HepG2 (cell line): ENCODE results near the gene IDH3G. TPM values are rescaled to one million over a fixed set of nuclear protein-coding genes. Genes with fewer than 3 reads are reported as not detected.

Experiments
- ATAC-seq: fragments of 200-7000 bp; cut with Tn5 transposase; 3 replicates; pipeline ENCODE4 v1.9.1; 2020; ENCODE audit warnings: mild to moderate bottlenecking, moderate library complexity
- BruUV-seq: library from RNA; stranded (reverse); fragments of 400-500 nt; replicated peaks from 2 replicates; lab custom pipeline; 2021; lab: Mats Ljungman, UMichigan
- CTCF ChIA-PET: fragments of 300-600 bp; formaldehyde crosslinking; extraction: SDS; loops from one replicate; lab custom pipeline; 2021; ENCODE audit warnings: low total read pairs, inconsistent platforms, low intra/inter-chr PET ratio; lab: Yijun Ruan, JAX
- POLR2A ChIA-PET: fragments of 350-600 bp; sonication (Branson Sonifier 250); formaldehyde crosslinking; loops from one replicate; lab custom pipeline; 2020; ENCODE audit warnings: antibody characterized with exemption, inconsistent platforms; lab: Yijun Ruan, JAX
- DNase-seq: peaks from one replicate; pipeline ENCODE4 v3.0.0-alpha.2; 2015; ENCODE audit warnings: low spot score
- FAIRE-seq: peaks from 3 replicates; lab custom pipeline; 2011; peaks lifted over from hg19 to GRCh38; lab: Jason Lieb, UNC
- H2AFZ ChIP-seq: one replicate; pipeline ENCODE4 v1.6.1; 2011; ENCODE audit warnings: low read length, inconsistent platforms
- H3K27ac ChIP-seq: fragments of 300-600 bp; 3 replicates; pipeline ENCODE4 v1.8.0; 2011; ENCODE audit warnings: mixed run types, mild to moderate bottlenecking, mixed read lengths, low read length, inconsistent platforms; ENCODE audit not compliant: insufficient read depth; ENCODE audit errors: extremely low read length
- H3K27me3 ChIP-seq, 2 experiments: fragments of 200-600 bp in 1 of 2; 2 replicates in 1 of 2; 3 replicates in 1 of 2; pipeline versions ENCODE4 v1.6.0 to v1.8.0; 2011; ENCODE audit warnings: low read length in 2 of 2, mild to moderate bottlenecking in 2 of 2, moderate library complexity in 2 of 2, inconsistent platforms in 1 of 2; ENCODE audit not compliant: insufficient read depth in 2 of 2, control insufficient read depth in 1 of 2
- H3K36me3 ChIP-seq, 2 experiments: fragments of 200-600 bp in 1 of 2; replicated peaks in 1 of 2; 2 replicates in 1 of 2; 3 replicates in 1 of 2; pipeline versions ENCODE4 v1.5.1 to v1.8.0; 2011; ENCODE audit warnings: low read length in 2 of 2, inconsistent platforms in 1 of 2; ENCODE audit not compliant: insufficient read depth in 2 of 2, control insufficient read depth in 1 of 2
- H3K4me1 ChIP-seq: 2 replicates; pipeline ENCODE4 v1.5.1; 2012; ENCODE audit warnings: low read length, inconsistent platforms; ENCODE audit not compliant: insufficient read depth
- H3K4me2 ChIP-seq: 2 replicates; pipeline ENCODE4 v1.6.0; 2011; ENCODE audit warnings: low read depth, low read length, inconsistent platforms
- H3K4me3 ChIP-seq, 3 experiments: fragments of 200-600 bp in 1 of 3; sonication (generic), shearing (Covaris generic) in 1 of 3; replicated peaks in 1 of 3; 2 replicates each; pipeline ENCODE4 v1.5.1; 2011 to 2016; ENCODE audit warnings: low read length in 3 of 3, inconsistent platforms in 2 of 3, low read depth in 2 of 3, mild to moderate bottlenecking in 2 of 3, control low read depth in 1 of 3, mixed read lengths in 1 of 3; ENCODE audit not compliant: insufficient read depth in 1 of 3
- H3K79me2 ChIP-seq: one replicate; pipeline ENCODE4 v1.6.1; 2011; ENCODE audit warnings: low read length, inconsistent platforms; ENCODE audit not compliant: insufficient read depth
- H3K9ac ChIP-seq: 2 replicates; pipeline ENCODE4 v1.6.0; 2011; ENCODE audit warnings: mild to moderate bottlenecking, low read depth, low read length, inconsistent platforms; ENCODE audit not compliant: insufficient read depth
- H3K9me3 ChIP-seq: 2 replicates; pipeline ENCODE4 v1.5.1; 2012; ENCODE audit warnings: mild to moderate bottlenecking, low read length
- H4K20me1 ChIP-seq: 2 replicates; pipeline ENCODE4 v1.6.0; 2011; ENCODE audit warnings: inconsistent platforms, mild to moderate bottlenecking, low read length, moderate library complexity; ENCODE audit not compliant: insufficient read depth
- AKNA ChIP-seq: sonication (generic); formaldehyde crosslinking; IDR thresholded peaks from 2 replicates; pipeline ENCODE4 v1.4.0; 2020; ENCODE audit warnings: missing genetic modification reagents, borderline replicate concordance
- KMT2B ChIP-seq: IDR thresholded peaks from 2 replicates; pipeline ENCODE4 v1.6.1; 2016; ENCODE audit warnings: missing genetic modification reagents, missing compliant biosample characterization
- MBNL3 ChIP-seq: fragments of 250-450 bp; sonication (Bioruptor Pico); conservative IDR thresholded peaks from 2 replicates; pipeline ENCODE4 v1.8.0; 2022; ENCODE audit warnings: mild to moderate bottlenecking, inconsistent platforms
- NCOA5 ChIP-seq: sonication (generic); formaldehyde crosslinking; IDR thresholded peaks from 2 replicates; pipeline ENCODE4 v1.4.0; 2020; ENCODE audit warnings: missing genetic modification reagents
- RARA ChIP-seq: IDR thresholded peaks from 2 replicates; pipeline ENCODE4 v1.6.1; 2016; ENCODE audit warnings: missing genetic modification reagents, missing compliant biosample characterization
- SIN3B ChIP-seq: fragments of 150-350 bp; IDR thresholded peaks from 2 replicates; pipeline ENCODE4 v1.6.1; 2014; ENCODE audit warnings: low read length
- SMARCE1 ChIP-seq: fragments of 450-650 bp; IDR thresholded peaks from 2 replicates; pipeline ENCODE4 v1.6.1; 2017; ENCODE audit warnings: borderline replicate concordance
- TRIM22 ChIP-seq: fragments of 450-650 bp; IDR thresholded peaks from 2 replicates; pipeline ENCODE4 v1.6.1; 2017
- USF2 ChIP-seq, 2 experiments: sonication (generic) in 1 of 2; formaldehyde crosslinking in 1 of 2; IDR thresholded peaks; 2 replicates each; pipeline versions ENCODE4 v1.5.1 to v1.6.1; 2011 to 2020; ENCODE audit warnings: borderline replicate concordance in 1 of 2, low read depth in 1 of 2, low read length in 1 of 2, mild to moderate bottlenecking in 1 of 2, missing genetic modification reagents in 1 of 2, moderate library complexity in 1 of 2
- ZNF124 ChIP-seq: sonication (generic); formaldehyde crosslinking; IDR thresholded peaks from 2 replicates; pipeline ENCODE4 v1.4.0; 2020; ENCODE audit warnings: missing genetic modification reagents
- ZNF260 ChIP-seq: sonication (generic); formaldehyde crosslinking; IDR thresholded peaks from 2 replicates; pipeline ENCODE4 v1.4.0; 2020; ENCODE audit warnings: missing genetic modification reagents, low read depth, mild to moderate bottlenecking, borderline replicate concordance
- ZNF335 ChIP-seq: sonication (generic); formaldehyde crosslinking; IDR thresholded peaks from 2 replicates; pipeline ENCODE4 v1.4.0; 2020; ENCODE audit warnings: missing genetic modification reagents
- ZNF350 ChIP-seq: sonication (generic); formaldehyde crosslinking; IDR thresholded peaks from 2 replicates; pipeline ENCODE4 v1.4.0; 2020; ENCODE audit warnings: mild to moderate bottlenecking, low read depth, missing genetic modification reagents, borderline replicate concordance
- ZNF563 ChIP-seq: sonication (generic); formaldehyde crosslinking; IDR thresholded peaks from 2 replicates; pipeline ENCODE4 v1.8.0; 2022; ENCODE audit warnings: mild to moderate bottlenecking, moderate library complexity, missing genetic modification reagents
- ZNF800 ChIP-seq: sonication (generic); formaldehyde crosslinking; IDR thresholded peaks from 2 replicates; pipeline ENCODE4 v1.4.0; 2020; ENCODE audit warnings: missing genetic modification reagents
- WGBS: methylation state at CpG from one replicate; pipeline ENCODE4 v1.1.6; 2017; ENCODE audit warnings: low lambda C conversion rate; 5-methylcytosine and 5-hydroxymethylcytosine counted together
- in situ Hi-C: cut with HindIII; loops from 2 replicates; pipeline ENCODE4 v1.10.0; 2017; ENCODE audit warnings: low pct_unique_long_range_greater_than_20kb; ENCODE audit not compliant: extremely low pct_ligation_motif_present
- intact Hi-C: fragments of 100-400 bp; cut with micrococcal nuclease; formaldehyde crosslinking; loops from one replicate; pipeline ENCODE4 v1.10.0; 2022; ENCODE audit not compliant: unreplicated experiment
- polyA plus RNA-seq, 8 experiments: library from polyadenylated mRNA; depleted of rRNA in 3 of 8; stranded (reverse) in 7 of 8; unstranded in 1 of 8; fragments of >200 nt; fragmentation: Illumina TruSeq in 4 of 8; extraction: Trizol in 4 of 8; gene quantifications; 2 replicates each; pipeline versions ENCODE4 v1.2.1 to v1.2.3, GENCODE V29; 2011 to 2016; ENCODE audit warnings: low read depth in 4 of 8, missing spikeins in 1 of 8, mixed read lengths in 1 of 8; ENCODE audit not compliant: insufficient read depth in 1 of 8
- total RNA-seq, 5 experiments: library from RNA; depleted of rRNA; stranded (reverse); fragments of >200 nt; fragmentation: Illumina TruSeq; extraction: Trizol; gene quantifications; 2 replicates each; pipeline ENCODE4 v1.2.3, GENCODE V29; 2016; ENCODE audit warnings: low read depth in 1 of 5

The IDH3G gene
- total and polyA plus RNA-seq, 2 of the 13 experiments (the other 11 are each of a cell fraction or from before 2014, with no cell fraction given): 18.7 to 35.5 TPM

GRCh38 chrX:153776120-153776599, 18.0 kb downstream of the IDH3G start:
- BruUV-seq: no TSS peak
- TF ChIP-seq KMT2B (CRISPR knock-in tag) (no peak), SMARCE1 (no peak), ZNF350 (CRISPR knock-in tag) (no peak), ZNF124 (CRISPR knock-in tag) (no peak), ZNF335 (no peak), AKNA (CRISPR knock-in tag) (no peak), ZNF800 (CRISPR knock-in tag) (no peak), MBNL3 (CRISPR knock-in tag) (no peak), TRIM22 (no peak), SIN3B (no peak), RARA (CRISPR knock-in tag) (no peak), ZNF563 (CRISPR knock-in tag) (no peak), ZNF260 (CRISPR knock-in tag) (no peak), USF2 (IDR thresholded peaks at IDR 0.05; ENCODE audit: low read depth, low read length) (no peak), USF2 (CRISPR knock-in tag; IDR thresholded peaks at IDR 0.05; ENCODE audit: borderline replicate concordance) (no peak), NCOA5 (CRISPR knock-in tag) (no peak)

More at GRCh38 chrX:153776120-153776599, 18.0 kb downstream of the IDH3G start:
- H3K27ac ChIP-seq: no peak overlapping the region
- no peaks in the 10 kb centered on the region for H3K9me3 ChIP-seq
- ChIA-PET POLR2A (no interaction called here), CTCF (no interaction called here)
- DNase-seq (no peak), ATAC-seq (no peak), FAIRE-seq (no peak)
- H3K27me3 ChIP-seq: no peaks in the 10 kb centered on the region
- H3K4me2 ChIP-seq: no peak overlapping the region
- H4K20me1 ChIP-seq: no peaks in the 10 kb centered on the region
- in situ Hi-C loops: no loop called here
- 93% methylated on average over 16 of the region's 20 CpGs for WGBS
- H3K9ac ChIP-seq: no peak overlapping the region
- H3K4me1 ChIP-seq: no peaks in the 10 kb centered on the region
- H2AFZ ChIP-seq: no peak overlapping the region
- no peak overlapping the region for H3K4me3 ChIP-seq
- intact Hi-C loops: no loop called here
- no peaks in the 10 kb centered on the region for H3K79me2 ChIP-seq
- H3K36me3 ChIP-seq: no peaks in the 10 kb centered on the region
